B cell (primary cell): Measurements from ENCODE around the gene CTXND1.

ENCODE experiments used
- EZH2 ChIP-seq: IDR thresholded peaks from 2 replicates; pipeline ENCODE4 v1.6.1; 2012; ENCODE audit warnings: borderline replicate concordance, low read depth, mild to moderate bottlenecking, moderate library complexity, low read length; ENCODE audit not compliant: insufficient read depth, poor library complexity, severe bottlenecking
- TF ChIP-seq, protein P1 (sequence below): fragments of 200-600 bp; IDR thresholded peaks from one replicate; pipeline ENCODE4 v1.8.0; 2022; ENCODE audit warnings: antibody characterized with exemption, mild to moderate bottlenecking

DNA sequence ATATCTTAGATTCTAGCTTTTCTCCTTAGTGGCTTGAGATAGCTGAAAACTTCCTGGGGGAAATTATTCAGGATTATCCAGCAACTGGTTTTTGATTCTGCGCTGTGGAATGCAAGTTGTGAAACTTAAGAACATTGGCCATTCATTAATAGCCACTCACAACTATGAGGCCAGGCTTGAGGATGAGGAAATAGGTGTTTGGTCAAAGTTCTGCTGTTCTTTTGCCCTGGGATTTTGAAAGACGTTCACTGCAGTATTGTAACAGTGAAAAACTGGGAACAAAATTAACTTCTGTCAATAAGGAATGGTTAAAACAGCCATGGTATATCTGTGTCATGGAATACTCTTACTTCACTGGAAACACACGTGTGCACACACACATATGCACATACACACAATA, 44.1 kb downstream of the CTXND1 start:
- TF ChIP-seq, protein P1, sequence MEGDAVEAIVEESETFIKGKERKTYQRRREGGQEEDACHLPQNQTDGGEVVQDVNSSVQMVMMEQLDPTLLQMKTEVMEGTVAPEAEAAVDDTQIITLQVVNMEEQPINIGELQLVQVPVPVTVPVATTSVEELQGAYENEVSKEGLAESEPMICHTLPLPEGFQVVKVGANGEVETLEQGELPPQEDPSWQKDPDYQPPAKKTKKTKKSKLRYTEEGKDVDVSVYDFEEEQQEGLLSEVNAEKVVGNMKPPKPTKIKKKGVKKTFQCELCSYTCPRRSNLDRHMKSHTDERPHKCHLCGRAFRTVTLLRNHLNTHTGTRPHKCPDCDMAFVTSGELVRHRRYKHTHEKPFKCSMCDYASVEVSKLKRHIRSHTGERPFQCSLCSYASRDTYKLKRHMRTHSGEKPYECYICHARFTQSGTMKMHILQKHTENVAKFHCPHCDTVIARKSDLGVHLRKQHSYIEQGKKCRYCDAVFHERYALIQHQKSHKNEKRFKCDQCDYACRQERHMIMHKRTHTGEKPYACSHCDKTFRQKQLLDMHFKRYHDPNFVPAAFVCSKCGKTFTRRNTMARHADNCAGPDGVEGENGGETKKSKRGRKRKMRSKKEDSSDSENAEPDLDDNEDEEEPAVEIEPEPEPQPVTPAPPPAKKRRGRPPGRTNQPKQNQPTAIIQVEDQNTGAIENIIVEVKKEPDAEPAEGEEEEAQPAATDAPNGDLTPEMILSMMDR = no peak
- TF ChIP-seq EZH2 = no peak
